Stimulated activated naive CD8-positive, alpha-beta T cell treated with anti-CD3 and anti-CD28 coated beads, Interleukin-15, Interleukin-2, amounts not matched to agents 100 ng/mL and 50 ng/mL, for 24 hours (primary cell): ENCODE data around the gene HMOX1.

Experiments
- H3K27ac Mint-ChIP-seq: one replicate; pipeline ENCODE4 v1.8.0; 2021; ENCODE audit warnings: mild to moderate bottlenecking, mixed read lengths
- H3K27me3 Mint-ChIP-seq: one replicate; pipeline ENCODE4 v1.8.0; 2021; ENCODE audit warnings: mixed read lengths
- H3K36me3 Mint-ChIP-seq: one replicate; pipeline ENCODE4 v1.8.0; 2021; ENCODE audit warnings: low read depth, mixed read lengths
- H3K4me1 Mint-ChIP-seq: one replicate; pipeline ENCODE4 v1.8.0; 2021; ENCODE audit warnings: low read depth, mixed read lengths
- H3K4me3 Mint-ChIP-seq: one replicate; pipeline ENCODE4 v1.8.0; 2021; ENCODE audit warnings: mild to moderate bottlenecking, mixed read lengths
- H3K9me3 Mint-ChIP-seq: one replicate; pipeline ENCODE4 v1.8.0; 2021; ENCODE audit warnings: mixed read lengths

HMOX1 gene

GRCh38 chr22:35439365-35439717, 58.4 kb downstream of the HMOX1 start:
- Mint-ChIP-seq H3K9me3 (peaks cover 3% of the 10 kb centered on the region), H3K27ac (no peak overlapping the region), H3K27me3 (no peaks in the 10 kb centered on the region), H3K4me1 (no peaks in the 10 kb centered on the region), H3K4me3 (no peak overlapping the region), H3K36me3 (peaks cover 48% of the 10 kb centered on the region)

- Mint-ChIP-seq H3K27me3 (no peaks in the 10 kb centered on the region), H3K36me3 (peaks cover 43% of the 10 kb centered on the region), H3K9me3 (peaks cover 3% of the 10 kb centered on the region), H3K27ac (no peak overlapping the region), H3K4me1 (no peaks in the 10 kb centered on the region), H3K4me3 (no peak overlapping the region)
These were observed 59.2 kb downstream of the HMOX1 start for GRCh38 chr22:35440129-35440528.

- Mint-ChIP-seq H3K4me1 (no peaks in the 10 kb centered on the region), H3K4me3 (no peak overlapping the region), H3K36me3 (peaks cover 37% of the 10 kb centered on the region), H3K9me3 (peaks cover 3% of the 10 kb centered on the region), H3K27me3 (no peaks in the 10 kb centered on the region), H3K27ac (no peak overlapping the region)
These were observed 60.7 kb downstream of the HMOX1 start for GRCh38 chr22:35441489-35442100.

GRCh38 chr22:35442471-35442870, 61.6 kb downstream of the HMOX1 start:
- Mint-ChIP-seq H3K4me3 (no peak overlapping the region), H3K36me3 (peaks cover 28% of the 10 kb centered on the region), H3K9me3 (peaks cover 3% of the 10 kb centered on the region), H3K27ac (no peak overlapping the region), H3K27me3 (no peaks in the 10 kb centered on the region), H3K4me1 (no peaks in the 10 kb centered on the region)

- Mint-ChIP-seq H3K4me1 (no peaks in the 10 kb centered on the region), H3K27me3 (no peaks in the 10 kb centered on the region), H3K4me3 (no peak overlapping the region), H3K36me3 (peaks cover 25% of the 10 kb centered on the region), H3K9me3 (peaks cover 3% of the 10 kb centered on the region), H3K27ac (no peak overlapping the region)
These were observed 62.4 kb downstream of the HMOX1 start for GRCh38 chr22:35443338-35443737.
